ENCODE results near the gene CORO1A. TPM values are rescaled to one million over a fixed set of nuclear protein-coding genes. Genes with fewer than 3 reads are reported as not detected.
"Not testable (repeated sequence)": the region's sequence is repeated elsewhere in the genome, so short reads cannot be mapped to it uniquely, and the experiment has no call there.

CORO1A gene
- total RNA-seq, 1 experiment from 2014 or later: 3.7 TPM

GRCh38 chr16:30197001-30197400, 13.6 kb downstream of the CORO1A start:
- CTCF ChIA-PET; intact Hi-C loops (cut with micrococcal nuclease; ENCODE audit: unreplicated experiment); H3K9me3 ChIP-seq (ENCODE audit: control insufficient read depth, insufficient read depth, low read depth, low read length); H3K4me3 ChIP-seq (ENCODE audit: low read depth in 2 of 2, low read length in 2 of 2); POLR2A ChIA-PET; H3K36me3 ChIP-seq (ENCODE audit: control insufficient read depth, insufficient read depth, low read length); DNase-seq (ENCODE audit: low read depth, low spot score); H3K27me3 ChIP-seq (ENCODE audit: control insufficient read depth, insufficient read depth, low read length); H3K4me1 ChIP-seq (ENCODE audit: control insufficient read depth, insufficient read depth, low read length); BruUV-seq (replicated peaks); H3K27ac ChIP-seq (ENCODE audit: low read length); in situ Hi-C loops (cut with HindIII; ENCODE audit: low pct_unique_long_range_greater_than_20kb, low sequenced_read_pairs); ATAC-seq: not testable (repeated sequence)

GRCh38 chr16:30199049-30199448, 15.6 kb downstream of the CORO1A start, which contains the start of gene SULT1A3:
Gene SULT1A3 (plus strand): TSS chr16:30199255. CDS start chr16:30200729, 1,474 bp downstream.
- H3K27me3 ChIP-seq (ENCODE audit: control insufficient read depth, insufficient read depth, low read length); POLR2A ChIA-PET; H3K9me3 ChIP-seq (ENCODE audit: control insufficient read depth, insufficient read depth, low read depth, low read length); BruUV-seq (replicated peaks); H3K4me1 ChIP-seq (ENCODE audit: control insufficient read depth, insufficient read depth, low read length); CTCF ChIA-PET; H3K4me3 ChIP-seq (ENCODE audit: low read depth in 2 of 2, low read length in 2 of 2); DNase-seq (ENCODE audit: low read depth, low spot score); H3K36me3 ChIP-seq (ENCODE audit: control insufficient read depth, insufficient read depth, low read length); ATAC-seq; H3K27ac ChIP-seq (ENCODE audit: low read length); intact Hi-C loops (cut with micrococcal nuclease; ENCODE audit: unreplicated experiment); in situ Hi-C loops (cut with HindIII; ENCODE audit: low pct_unique_long_range_greater_than_20kb, low sequenced_read_pairs): not testable (repeated sequence)

GRCh38 chr16:30199608-30200343, 16.4 kb downstream of the CORO1A start:
- CTCF ChIA-PET: not testable (repeated sequence)

DNA sequence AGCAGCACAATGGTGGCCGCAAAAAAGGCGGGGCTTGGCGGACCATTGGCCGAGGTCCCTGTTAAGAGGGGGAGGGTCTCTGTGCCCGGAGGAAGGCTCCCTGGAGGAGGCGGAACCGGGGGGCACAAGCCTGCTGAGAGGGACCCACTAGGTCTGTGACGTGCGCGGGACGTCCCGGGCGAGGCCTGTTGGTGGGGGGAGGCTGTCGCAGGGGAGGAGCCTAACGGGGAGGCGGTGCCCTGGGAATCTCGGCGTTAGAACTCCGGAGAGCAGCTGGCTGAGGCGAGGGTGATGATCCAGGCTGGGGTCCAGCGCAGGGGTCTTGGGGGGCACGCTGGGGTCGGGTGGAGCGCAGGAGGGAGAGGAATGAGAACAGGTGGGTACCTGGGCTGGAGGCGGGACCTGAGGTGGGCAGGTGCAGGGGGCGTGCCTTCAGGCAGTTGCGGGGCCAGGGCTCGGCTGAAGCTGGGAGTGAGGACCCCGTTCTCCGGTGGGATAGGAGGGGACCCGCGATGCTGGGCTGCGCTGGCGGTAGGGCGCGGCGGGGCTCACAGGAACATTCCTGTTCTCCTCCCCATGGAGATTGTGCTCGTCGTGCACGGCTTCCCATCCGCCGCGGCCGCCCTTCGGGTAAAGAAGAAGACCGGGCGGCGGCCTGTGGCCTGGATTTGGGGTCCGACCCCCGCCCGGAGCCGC, 22.3 kb downstream of the CORO1A start:
- BruUV-seq (replicated peaks); in situ Hi-C loops (cut with HindIII; ENCODE audit: low pct_unique_long_range_greater_than_20kb, low sequenced_read_pairs): not testable (repeated sequence)

More at GRCh38 chr16:30199608-30200343, 16.4 kb downstream of the CORO1A start:
- intact Hi-C loops (cut with micrococcal nuclease; ENCODE audit: unreplicated experiment); H3K9me3 ChIP-seq (ENCODE audit: control insufficient read depth, insufficient read depth, low read depth, low read length); H3K27ac ChIP-seq (ENCODE audit: low read length); POLR2A ChIA-PET; H3K4me1 ChIP-seq (ENCODE audit: control insufficient read depth, insufficient read depth, low read length); H3K27me3 ChIP-seq (ENCODE audit: control insufficient read depth, insufficient read depth, low read length); H3K36me3 ChIP-seq (ENCODE audit: control insufficient read depth, insufficient read depth, low read length); H3K4me3 ChIP-seq (ENCODE audit: low read depth in 2 of 2, low read length in 2 of 2); in situ Hi-C loops (cut with HindIII; ENCODE audit: low pct_unique_long_range_greater_than_20kb, low sequenced_read_pairs); DNase-seq (ENCODE audit: low read depth, low spot score); BruUV-seq (replicated peaks): not testable (repeated sequence)
- peak; percentile 31; the same call in 1 of the 2 replicates for ATAC-seq

GRCh38 chr16:30206252-30206651, 22.9 kb downstream of the CORO1A start:
- H3K36me3 ChIP-seq (ENCODE audit: control insufficient read depth, insufficient read depth, low read length); POLR2A ChIA-PET; H3K27ac ChIP-seq (ENCODE audit: low read length); DNase-seq (ENCODE audit: low read depth, low spot score); H3K27me3 ChIP-seq (ENCODE audit: control insufficient read depth, insufficient read depth, low read length); intact Hi-C loops (cut with micrococcal nuclease; ENCODE audit: unreplicated experiment); CTCF ChIA-PET; H3K9me3 ChIP-seq (ENCODE audit: control insufficient read depth, insufficient read depth, low read depth, low read length); in situ Hi-C loops (cut with HindIII; ENCODE audit: low pct_unique_long_range_greater_than_20kb, low sequenced_read_pairs); H3K4me1 ChIP-seq (ENCODE audit: control insufficient read depth, insufficient read depth, low read length); BruUV-seq (replicated peaks): not testable (repeated sequence)
- ATAC-seq: peak; percentile 66
- peak overlapping the region; percentile 28 to 47 for H3K4me3 ChIP-seq (ENCODE audit: low read depth in 2 of 2, low read length in 2 of 2)

More for the DNA sequence above, 22.3 kb downstream of the CORO1A start:
- H3K9me3 ChIP-seq (ENCODE audit: control insufficient read depth, insufficient read depth, low read depth, low read length); CTCF ChIA-PET; intact Hi-C loops (cut with micrococcal nuclease; ENCODE audit: unreplicated experiment); H3K36me3 ChIP-seq (ENCODE audit: control insufficient read depth, insufficient read depth, low read length); H3K27me3 ChIP-seq (ENCODE audit: control insufficient read depth, insufficient read depth, low read length); H3K27ac ChIP-seq (ENCODE audit: low read length); POLR2A ChIA-PET; DNase-seq (ENCODE audit: low read depth, low spot score); H3K4me1 ChIP-seq (ENCODE audit: control insufficient read depth, insufficient read depth, low read length): not testable (repeated sequence)
- peak; percentile 70 for ATAC-seq
- H3K4me3 ChIP-seq (ENCODE audit: low read depth in 2 of 2, low read length in 2 of 2): peak overlapping the region; percentile 28 to 47

DNA sequence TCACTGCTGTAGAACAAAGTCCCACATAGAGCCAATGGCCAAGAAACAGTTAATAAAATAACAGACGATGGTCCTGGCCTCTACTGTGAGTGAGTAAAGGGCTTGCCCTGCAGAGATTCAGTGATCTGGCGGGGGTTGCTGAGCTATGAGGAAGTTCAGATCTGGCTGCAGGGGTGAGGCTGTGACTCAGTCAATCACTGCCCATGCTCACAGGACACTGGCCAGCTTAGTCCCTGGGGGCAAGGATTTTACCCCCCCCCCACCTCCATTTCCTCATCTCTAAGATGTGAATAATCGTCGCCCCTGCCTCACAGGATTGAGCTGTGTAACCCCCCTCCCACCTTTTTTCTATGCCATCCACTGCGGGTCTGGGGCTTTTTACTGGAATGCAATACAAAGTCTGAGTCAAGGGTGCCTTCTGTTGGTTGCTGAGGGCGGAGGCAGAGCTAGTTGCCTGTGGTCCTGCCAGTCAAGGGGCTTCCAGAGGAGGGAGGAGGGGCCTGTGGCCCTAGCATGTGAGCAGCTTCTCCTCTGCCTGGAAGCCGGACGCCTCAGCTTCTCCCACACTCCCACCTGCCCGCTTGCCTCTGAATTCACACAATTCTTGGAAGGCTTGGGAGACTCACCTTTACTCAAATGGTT, 23.8 kb downstream of the CORO1A start:
- ATAC-seq: peak; percentile 48
- H3K36me3 ChIP-seq (ENCODE audit: control insufficient read depth, insufficient read depth, low read length); BruUV-seq (replicated peaks); H3K9me3 ChIP-seq (ENCODE audit: control insufficient read depth, insufficient read depth, low read depth, low read length); H3K4me3 ChIP-seq (ENCODE audit: low read depth in 2 of 2, low read length in 2 of 2); DNase-seq (ENCODE audit: low read depth, low spot score); H3K4me1 ChIP-seq (ENCODE audit: control insufficient read depth, insufficient read depth, low read length); intact Hi-C loops (cut with micrococcal nuclease; ENCODE audit: unreplicated experiment); H3K27ac ChIP-seq (ENCODE audit: low read length); in situ Hi-C loops (cut with HindIII; ENCODE audit: low pct_unique_long_range_greater_than_20kb, low sequenced_read_pairs); CTCF ChIA-PET; H3K27me3 ChIP-seq (ENCODE audit: control insufficient read depth, insufficient read depth, low read length); POLR2A ChIA-PET: not testable (repeated sequence)

DNA sequence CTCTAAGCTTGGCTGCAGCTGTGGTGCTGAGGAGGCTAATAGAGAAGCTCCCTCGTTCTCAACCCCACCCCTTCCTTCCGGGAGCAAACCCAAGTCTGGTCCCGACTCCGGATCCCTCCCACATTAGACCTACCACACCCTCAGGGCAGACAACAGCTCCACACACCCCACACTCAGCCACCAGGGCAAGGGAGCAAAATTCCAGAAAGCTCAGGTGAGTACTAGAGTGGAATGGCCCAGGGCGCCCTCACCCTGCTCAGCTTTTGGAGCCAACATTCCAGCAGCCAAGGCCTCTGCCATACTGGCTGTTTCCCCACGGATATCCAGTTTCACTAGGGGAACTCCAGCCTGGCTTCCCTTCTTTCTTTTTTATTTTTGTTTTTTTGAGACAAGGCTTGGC, 25.6 kb downstream of the CORO1A start:
- H3K27me3 ChIP-seq (ENCODE audit: control insufficient read depth, insufficient read depth, low read length); intact Hi-C loops (cut with micrococcal nuclease; ENCODE audit: unreplicated experiment); CTCF ChIA-PET; H3K4me1 ChIP-seq (ENCODE audit: control insufficient read depth, insufficient read depth, low read length); POLR2A ChIA-PET; BruUV-seq (replicated peaks); H3K36me3 ChIP-seq (ENCODE audit: control insufficient read depth, insufficient read depth, low read length); ATAC-seq; H3K9me3 ChIP-seq (ENCODE audit: control insufficient read depth, insufficient read depth, low read depth, low read length); H3K27ac ChIP-seq (ENCODE audit: low read length); H3K4me3 ChIP-seq (ENCODE audit: low read depth in 2 of 2, low read length in 2 of 2); in situ Hi-C loops (cut with HindIII; ENCODE audit: low pct_unique_long_range_greater_than_20kb, low sequenced_read_pairs); DNase-seq (ENCODE audit: low read depth, low spot score): not testable (repeated sequence)
